ENCODE results near the gene EIF4G3.
"Not testable (repeated sequence)": the region's sequence is repeated elsewhere in the genome, so short reads cannot be mapped to it uniquely, and the experiment has no call there.

EIF4G3 gene

DNA sequence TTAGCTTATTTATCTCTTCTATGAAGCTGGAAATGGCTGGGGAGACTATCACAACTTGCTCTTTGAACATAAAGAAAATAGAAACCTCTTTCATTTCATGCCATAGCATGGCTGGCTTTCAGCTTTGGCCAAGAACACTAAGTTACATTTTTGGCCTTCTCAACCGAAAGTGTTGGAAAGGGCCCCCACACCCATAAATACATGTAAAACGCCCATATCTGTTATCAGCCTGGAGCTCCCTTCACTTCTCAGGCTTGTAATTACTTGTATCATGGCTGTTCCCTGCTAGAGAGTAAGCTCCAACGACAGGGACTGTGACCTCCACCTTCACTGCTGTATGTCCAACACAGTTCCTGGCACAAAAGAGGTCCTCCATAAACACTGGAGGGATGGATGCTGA is 12.7 kb upstream of the EIF4G3 start:
- DNase-seq (ENCODE audit: low read depth in 1 of 2, low spot score in 1 of 2) = no peak

DNA sequence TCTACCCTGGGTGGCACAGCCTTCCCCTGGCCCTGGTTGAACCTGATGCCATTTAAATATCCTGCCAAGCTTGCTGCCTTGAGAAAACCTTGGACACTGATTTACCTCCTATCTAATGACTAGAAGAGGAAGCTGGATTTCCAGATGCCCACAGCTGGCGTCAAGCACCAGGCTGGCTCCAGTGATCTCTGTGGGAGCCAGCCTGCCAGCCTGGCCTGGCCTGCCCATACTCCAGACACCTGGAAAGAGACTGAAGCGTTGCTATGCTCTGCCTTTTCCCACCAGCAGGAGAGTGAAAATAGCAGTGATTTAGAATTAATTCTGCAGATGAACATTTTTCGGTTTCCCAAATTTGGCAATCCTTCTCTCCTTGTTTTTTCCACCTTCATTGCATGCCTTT is 11.5 kb upstream of the EIF4G3 start:
- no peak for DNase-seq (ENCODE audit: low read depth in 1 of 2, low spot score in 1 of 2)

DNA sequence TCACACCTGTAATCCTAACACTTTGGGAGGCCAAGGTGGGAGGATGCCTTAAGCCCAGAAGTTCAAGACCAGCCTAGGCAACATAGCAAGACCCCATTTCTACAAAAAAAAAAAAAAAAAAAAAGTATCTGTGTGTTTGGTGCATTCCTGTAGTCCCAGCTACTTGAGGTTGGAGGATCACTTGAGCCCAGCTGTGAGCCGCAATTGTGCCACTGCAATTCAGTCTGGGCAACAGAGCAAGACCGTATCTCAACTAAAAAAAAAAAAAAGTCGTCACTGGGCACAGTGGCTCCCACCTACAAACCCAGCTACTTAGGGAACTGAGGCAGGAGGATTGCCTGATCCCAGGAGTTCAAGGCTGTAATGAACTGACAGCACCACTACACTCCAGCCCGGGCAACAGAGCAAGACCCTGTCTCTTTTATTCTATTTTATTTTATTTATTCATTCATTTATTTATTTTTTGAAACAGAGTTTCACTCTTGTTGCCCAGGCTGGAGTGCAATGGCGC is 8.6 kb upstream of the EIF4G3 start:
- DNase-seq (ENCODE audit: low read depth in 1 of 2, low spot score in 1 of 2) = no peak

DNA sequence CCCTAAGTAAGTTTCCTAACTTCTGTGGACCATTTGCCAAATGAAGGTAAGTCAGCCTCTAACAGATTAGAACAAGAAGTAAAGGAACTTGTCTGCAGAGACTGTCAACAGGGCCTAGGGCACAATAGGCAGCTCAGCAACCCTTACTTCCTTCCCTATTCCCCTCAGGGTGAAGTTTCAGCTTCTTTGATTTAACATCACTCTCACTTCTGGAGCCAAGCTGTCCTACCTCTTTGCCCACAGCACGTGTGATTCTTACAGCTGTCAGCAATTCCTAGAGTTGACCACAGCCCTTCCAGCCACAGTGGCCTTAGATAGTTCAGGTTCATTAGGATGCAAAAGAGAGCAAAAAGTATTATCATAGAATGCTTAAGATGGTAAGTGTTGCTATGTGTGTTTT is 7.6 kb upstream of the EIF4G3 start:
- DNase-seq (ENCODE audit: low read depth in 1 of 2, low spot score in 1 of 2) = no peak

DNA sequence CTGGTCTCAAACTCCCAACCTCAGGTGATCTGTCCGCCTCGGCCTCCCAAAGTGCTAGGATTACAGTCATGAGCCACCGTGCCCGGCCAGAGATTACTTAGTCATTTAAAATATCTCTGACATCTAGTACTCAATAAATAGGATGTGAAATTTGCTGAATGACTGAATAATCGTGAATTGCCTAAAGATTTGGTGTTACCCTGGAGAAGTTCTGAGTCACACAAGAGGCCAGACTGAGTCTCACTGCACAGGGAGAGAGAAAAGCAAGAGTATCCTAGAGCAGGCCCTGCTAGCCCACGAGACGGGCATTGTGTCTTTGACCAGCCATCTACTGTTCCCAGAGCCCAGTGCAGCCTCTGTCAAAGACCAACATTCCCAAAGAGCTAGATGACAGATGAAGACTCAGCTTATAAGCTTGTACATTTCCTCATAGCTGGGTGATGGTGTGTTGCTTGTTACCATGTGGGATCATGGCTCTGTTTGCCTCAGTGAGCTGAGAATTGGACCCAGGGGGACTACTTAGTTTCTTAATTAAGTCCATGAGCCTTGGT is 5.6 kb upstream of the EIF4G3 start:
- no peak for DNase-seq (ENCODE audit: low read depth in 1 of 2, low spot score in 1 of 2)

DNA sequence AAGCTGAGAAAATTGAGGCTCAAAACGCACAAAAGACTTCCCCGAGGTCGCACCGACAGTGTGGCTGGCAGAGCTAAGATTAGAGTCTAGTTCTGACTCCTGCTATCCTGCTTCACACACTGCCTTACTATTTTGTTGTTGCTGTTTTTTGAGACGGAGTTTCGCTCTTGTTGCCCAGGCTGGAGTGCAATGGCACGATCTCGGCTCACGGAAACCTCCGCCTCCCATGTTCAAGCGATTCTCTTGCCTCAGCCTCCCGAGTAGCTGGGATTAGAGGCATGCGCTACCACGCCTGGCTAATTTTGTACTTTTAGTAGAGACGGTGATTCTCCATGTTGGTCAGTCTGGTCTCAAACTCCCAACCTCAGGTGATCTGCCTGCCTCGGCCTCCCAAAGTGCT is 1.6 kb upstream of the EIF4G3 start:
- DNase-seq (ENCODE audit: low read depth in 1 of 2, low spot score in 1 of 2) = not testable (repeated sequence)

DNA sequence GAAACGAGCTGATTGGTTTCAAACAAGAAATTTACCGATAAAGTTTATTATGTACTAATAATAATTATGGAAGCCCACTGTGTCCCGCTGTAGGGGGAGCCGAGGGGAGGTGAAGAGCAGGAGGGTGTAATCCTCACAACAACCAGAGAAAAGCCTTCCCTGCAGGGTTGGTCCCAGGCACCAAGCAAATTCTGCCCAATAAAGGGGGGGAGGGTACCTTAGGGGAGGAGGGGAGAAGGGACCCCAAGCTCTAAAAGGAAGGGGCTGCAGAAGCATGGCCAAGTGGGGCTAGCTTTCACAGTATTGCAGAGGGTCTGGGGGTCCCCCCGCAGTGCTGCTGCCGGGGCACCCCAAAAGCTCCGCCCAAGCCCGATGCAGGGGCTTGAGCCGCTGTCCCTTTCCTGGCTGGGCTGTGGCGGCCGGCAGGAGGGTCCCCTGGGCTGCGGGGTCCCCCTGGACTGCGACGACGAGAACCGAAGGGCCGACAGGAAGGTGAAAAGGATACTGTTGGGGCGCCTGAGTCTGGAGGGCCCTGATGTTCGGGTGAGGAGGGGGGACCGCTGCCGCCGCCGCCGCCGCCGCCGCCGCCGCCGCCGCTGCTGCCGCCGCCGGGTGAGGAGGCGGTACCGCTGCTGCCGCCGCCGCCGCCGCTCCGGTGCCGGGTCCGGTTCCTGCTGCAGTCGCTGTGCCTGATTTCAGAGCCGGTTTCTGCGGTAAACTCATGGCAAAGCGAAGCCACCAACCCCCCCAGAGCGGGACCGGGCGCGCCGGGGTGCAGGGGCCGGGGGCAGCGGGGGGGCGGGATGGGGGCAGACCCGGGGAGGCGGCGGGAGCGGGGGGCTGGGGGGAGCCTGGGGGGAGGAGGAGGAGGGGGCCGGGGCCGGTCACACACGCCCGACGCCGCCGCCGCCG is 771 bp downstream of the EIF4G3 start:
- DNase-seq (ENCODE audit: low read depth in 1 of 2, low spot score in 1 of 2) = peak; percentile 7 to 26

DNA sequence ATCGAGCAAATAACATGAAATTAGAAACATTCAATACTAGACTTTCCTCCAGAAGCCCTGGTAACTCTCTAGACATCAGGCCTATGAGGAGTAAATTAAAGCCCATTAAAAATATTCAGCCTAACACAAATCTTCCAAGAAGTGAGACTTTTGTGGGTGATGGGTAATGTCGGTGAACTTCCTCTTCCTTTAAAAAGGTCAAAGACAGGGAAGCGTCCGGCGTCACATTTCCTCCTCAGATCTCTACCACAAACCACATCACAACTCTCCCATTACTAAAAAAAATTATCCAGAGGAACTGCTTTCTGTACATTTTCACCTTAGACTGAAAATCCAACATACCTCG is 1.4 kb downstream of the EIF4G3 start:
- DNase-seq (ENCODE audit: low read depth in 1 of 2, low spot score in 1 of 2) = no peak

DNA sequence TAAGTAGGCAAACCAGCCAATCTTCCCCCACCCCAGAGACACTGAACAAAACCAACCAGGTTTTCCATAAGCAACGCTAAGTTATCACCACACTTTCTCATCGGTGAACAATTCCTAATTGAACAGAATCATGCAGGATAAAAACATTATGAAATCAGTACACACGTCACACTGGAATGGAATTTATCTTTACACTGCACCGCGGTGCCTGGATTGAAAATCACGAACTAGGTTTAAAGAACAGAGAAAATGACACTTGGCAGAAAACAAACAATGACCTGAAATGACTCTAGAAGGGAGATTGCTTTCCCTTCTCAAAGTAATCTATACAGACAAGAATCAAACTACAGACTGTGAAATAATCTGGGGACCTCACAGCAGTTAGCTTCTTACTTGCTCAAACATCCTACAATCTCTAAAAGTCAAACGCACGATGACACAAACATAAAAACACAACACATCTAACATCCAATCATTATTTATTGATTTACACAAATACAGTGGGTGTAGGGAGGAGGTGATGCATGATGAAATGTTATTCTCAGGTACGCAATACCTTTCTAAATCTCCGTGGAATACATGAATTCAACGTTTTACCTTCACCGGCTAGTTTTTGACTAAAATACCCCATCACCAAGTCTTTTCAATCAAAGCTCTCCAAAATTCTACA is 1.9 kb downstream of the EIF4G3 start:
- no peak for DNase-seq (ENCODE audit: low read depth in 1 of 2, low spot score in 1 of 2)

DNA sequence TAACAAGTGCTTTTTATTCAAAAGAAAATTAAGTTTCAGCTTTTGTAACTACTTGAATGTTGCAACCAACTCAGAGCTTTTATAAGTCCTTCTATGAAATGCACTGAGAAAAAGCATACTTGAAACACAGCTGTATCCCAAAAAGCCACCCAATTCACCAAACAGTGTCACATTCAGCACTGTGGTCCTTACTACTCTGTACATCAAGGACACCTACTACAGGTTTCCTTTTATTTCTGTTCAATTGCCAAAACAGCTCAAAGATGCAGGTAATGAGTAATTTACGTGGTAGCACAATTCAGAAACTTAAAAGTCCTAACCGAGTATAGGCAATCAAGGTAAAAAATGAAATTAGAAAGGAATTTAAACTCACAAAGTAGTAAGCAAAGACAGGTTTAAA is 2.5 kb downstream of the EIF4G3 start:
- DNase-seq (ENCODE audit: low read depth in 1 of 2, low spot score in 1 of 2) = no peak

DNA sequence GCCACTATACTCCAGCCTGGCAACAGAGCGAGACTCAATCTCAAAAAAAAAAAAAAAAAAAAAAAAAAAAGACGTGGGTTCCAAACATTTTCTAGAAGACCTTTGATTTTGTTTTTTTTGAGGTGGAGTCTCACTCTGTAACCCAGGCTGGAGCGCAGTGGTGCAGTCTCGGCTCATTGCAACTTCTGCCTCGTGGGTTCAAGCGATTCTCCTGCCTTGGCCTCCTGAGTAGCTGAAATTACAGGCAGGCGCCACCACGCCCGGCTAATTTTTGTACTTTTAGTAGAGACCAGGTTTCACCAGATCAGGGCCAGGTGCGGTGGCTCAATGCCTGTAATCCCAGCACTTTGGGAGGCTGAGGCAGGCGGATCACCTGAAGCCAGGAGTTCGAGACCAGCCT is 3.6 kb downstream of the EIF4G3 start:
- not testable (repeated sequence) for DNase-seq (ENCODE audit: low read depth in 1 of 2, low spot score in 1 of 2)

DNA sequence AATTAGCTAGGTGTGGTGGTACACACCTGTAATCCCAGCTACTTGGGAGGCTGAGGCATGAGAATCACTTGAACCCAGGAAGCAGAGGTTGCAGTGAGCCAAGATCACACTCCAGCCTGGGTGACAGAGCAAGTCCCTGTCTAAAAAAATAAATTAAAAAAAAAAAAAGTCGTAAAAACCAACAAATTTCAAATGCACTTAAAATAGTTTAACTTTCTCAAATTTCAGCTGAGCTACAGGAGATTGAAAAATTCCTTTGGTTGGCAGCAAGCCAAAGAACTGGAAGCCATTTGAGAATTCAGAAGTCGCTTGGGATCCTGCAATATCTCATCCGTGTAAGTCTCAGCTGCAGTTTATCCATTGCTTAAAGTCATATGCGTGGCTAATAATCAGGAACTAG is 5.9 kb downstream of the EIF4G3 start:
- DNase-seq (ENCODE audit: low read depth in 1 of 2, low spot score in 1 of 2) = not testable (repeated sequence)

DNA sequence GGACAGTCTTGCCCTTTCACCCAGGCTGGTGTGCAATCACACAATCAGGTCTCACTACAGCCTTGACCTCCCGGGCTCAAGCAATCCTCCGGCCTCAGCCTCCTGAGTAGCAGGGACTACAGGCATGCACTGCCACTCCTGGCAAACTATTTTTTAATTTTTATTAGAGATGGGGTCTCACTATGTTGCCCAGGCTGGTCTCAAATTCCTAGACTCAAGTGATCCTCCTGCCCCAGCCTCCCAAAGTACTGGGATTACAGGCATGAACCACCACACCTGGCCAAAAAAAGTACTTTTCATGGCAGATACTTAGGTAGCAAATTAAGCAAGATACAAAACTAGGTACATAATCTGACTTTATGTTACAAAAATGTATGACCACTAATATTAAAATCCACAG is 8.3 kb downstream of the EIF4G3 start:
- DNase-seq (ENCODE audit: low read depth in 1 of 2, low spot score in 1 of 2) = no peak

DNA sequence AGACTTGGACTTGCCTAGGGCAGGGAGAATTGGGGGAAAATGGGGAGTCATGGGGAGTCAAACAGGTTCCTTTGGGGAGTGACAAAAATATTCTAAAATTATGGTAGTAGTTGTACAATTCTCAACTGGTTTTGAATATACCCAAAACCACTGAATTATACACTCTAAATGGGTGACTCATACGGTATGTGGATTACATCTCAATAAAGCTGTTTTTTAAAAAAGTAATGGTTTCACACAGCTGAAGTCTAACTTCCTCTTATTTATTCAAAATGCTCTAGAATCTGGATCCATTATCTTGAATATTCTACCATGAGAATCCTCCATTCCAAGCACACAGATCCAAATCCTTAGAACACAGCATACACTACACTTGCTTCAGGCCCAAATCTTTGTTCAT is 11.1 kb downstream of the EIF4G3 start:
- DNase-seq (ENCODE audit: low read depth in 1 of 2, low spot score in 1 of 2) = no peak

DNA sequence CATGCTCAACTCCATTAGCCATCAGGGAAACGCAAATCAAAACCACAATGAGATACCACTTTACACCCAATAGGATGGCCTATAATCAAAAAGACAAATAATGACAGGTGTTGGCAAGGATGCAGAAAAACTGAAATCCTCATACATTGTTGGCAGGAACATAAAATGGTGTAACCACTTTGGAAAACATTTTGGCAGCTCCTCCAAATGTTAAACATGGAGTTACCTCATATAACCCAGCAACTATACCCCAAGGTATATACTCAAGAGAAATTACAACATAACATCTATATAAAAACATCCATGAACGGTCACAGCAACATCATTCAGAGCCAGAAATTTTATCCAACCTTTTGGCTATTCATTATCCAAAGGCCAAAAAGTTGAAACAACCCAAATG is 11.6 kb downstream of the EIF4G3 start:
- no peak for DNase-seq (ENCODE audit: low read depth in 1 of 2, low spot score in 1 of 2)

DNA sequence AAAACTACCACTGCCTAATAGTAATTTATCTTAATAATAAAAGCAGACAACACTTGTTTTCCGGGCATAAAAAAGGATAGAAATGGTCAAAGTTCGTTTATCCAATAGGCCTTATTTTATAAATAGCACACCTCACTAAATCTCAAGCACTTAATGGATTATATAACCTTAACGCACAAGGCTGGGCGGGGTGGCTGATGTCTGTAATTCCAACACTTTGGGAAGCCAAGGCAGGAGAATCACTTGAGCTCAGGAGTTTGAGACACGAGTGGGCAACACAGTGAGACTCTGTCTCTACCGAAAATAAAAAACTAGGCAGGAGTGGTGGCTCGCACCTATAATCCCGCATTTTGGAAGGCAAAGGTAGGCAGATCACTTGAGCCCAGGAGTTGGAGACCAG is 12.4 kb downstream of the EIF4G3 start:
- DNase-seq (ENCODE audit: low read depth in 1 of 2, low spot score in 1 of 2) = no peak

DNA sequence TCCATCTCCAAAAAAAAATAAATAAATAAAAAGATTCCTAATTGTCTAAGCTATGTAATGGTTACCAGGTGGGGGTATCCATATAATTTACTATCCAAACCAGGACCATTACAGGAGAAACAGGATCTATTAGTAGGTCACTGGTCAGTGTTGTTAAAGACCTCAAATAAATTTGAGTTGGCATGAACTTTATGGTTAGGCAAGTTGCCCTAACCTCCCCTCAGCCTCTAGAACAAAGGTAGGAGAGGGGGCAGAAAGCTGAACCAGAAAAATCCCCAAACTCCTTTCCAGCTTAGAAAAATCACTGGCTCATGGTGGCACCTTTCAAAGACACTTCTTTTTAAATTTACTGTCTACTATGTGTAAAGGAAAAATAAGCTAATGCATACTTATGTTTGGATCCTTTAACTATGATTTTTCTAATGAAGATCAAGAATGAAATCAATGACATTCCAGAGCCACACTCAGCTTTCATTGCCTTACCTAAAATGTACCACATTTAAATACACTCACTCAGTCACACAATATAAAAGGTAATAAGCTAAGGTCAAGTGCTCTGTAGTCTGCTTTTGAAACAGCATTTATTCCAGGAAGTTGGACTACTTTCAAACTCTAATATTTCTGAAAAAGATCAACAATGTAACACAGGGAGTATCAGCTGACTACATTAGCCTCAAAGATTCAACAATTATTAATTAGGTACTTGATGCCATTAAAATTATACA is 13.8 kb downstream of the EIF4G3 start:
- no peak for DNase-seq (ENCODE audit: low read depth in 1 of 2, low spot score in 1 of 2)

DNA sequence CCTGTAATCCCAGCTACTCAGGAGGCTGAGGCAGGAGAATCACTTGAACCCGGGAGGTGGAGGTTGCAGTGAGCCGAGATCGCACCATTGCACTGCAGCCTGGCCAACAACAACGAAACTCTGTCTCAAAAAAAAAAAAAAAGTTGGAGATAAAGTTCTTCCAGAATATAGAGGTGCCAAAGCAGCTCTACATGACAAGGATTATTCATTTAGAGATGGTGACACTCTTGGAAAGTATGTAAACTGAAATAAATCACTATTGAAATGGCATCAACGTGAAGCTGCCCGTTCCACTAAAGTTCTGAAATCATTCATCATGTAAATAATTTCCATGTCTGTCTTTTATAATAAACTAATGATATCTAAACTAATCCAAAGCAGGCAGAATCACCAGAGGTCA is 14.9 kb downstream of the EIF4G3 start:
- no peak for DNase-seq (ENCODE audit: low read depth in 1 of 2, low spot score in 1 of 2)

DNA sequence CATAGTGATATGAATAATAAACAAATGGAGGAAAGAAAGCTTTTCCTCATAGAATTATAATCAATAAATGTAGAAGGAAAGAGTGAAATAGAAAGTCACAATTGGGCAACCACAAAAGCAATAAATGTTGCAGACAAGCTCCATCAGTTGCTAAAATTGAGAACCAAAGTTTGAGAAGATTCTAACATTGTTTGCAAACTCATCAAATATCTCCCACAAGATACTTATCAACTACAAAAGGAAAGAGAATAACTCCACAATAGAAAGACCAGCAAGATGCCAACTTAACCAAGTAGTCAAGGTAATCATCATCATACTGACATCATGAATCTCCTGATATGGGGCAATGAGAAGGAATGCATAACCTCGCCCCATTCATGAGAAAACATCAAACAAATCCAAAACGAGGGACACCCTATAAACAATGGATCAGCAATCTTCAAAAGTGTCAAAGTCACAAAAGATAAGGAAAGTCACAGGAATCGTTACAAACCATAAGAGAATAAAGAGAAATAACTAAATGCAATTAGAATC is 16.4 kb downstream of the EIF4G3 start:
- DNase-seq (ENCODE audit: low read depth in 1 of 2, low spot score in 1 of 2) = no peak

DNA sequence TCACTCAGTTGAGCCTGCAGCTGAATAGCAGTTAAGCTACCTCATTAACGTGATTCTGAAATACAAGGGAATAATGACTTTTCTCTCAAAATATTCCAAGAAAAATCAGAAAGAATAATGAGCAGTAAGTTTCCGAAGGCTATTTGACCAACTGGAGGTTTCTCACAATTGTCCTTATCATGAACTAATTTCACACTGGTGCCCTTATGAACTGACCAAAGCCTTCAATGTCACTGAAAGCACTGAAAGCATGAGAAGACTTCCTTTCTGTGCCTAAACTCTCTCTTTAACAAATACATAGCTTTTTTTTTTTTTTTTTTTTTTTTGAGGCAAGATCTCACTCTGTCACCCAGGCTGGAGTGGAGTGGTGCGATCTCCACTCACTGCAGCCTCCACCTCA is 18.8 kb downstream of the EIF4G3 start:
- DNase-seq (ENCODE audit: low read depth in 1 of 2, low spot score in 1 of 2) = no peak

DNA sequence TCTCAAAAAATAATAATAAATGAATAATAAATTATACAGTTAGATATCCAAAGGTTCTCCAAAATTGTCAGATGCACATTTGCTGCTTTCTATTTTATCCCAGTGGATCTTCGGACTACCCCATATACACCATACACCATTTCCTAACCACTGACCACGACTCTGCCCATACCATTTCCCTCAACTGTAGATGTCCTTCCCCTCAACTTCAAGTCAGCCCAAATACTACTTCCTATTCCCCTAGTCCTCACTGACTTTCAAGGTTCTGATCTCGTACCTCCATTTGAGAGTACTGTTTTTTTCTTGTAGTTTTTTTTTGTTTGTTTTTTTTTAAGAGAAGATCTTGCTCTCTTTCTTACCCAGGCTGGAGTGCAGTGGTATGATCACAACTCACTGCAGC is 19.6 kb downstream of the EIF4G3 start:
- no peak for DNase-seq (ENCODE audit: low read depth in 1 of 2, low spot score in 1 of 2)
